ENCODE data around the gene TJP1. TPM values are rescaled to one million over a fixed set of nuclear protein-coding genes. Genes with fewer than 3 reads are reported as not detected.

Gene TJP1
- total RNA-seq, 1 experiment from 2014 or later = 140 TPM

DNA sequence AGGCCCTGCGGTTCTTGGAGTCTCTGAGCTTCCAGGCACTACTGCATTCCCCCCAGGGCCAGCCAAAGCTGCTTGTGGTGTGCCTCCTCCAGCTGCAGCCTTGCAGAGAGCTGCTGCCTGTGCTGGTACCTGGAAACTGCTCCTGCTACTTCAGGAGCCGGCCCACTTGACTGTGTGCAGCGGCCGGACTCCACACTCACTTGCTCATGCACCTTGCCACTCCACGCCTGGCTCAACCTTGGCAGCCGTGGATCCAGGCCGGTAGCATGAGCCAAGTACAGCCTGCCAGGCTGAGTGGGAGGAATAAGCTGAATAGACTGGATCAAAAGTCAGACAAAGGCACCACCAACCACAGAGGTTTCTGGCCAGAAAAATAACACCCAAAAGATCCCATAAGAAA lies 169.7 kb downstream of the TJP1 start:
- H4K8ac ChIP-seq (replicated peaks; ENCODE audit: insufficient read length, low read depth, low read length) = no peak overlapping the region
- no peak overlapping the region for H2AK5ac ChIP-seq (ENCODE audit: insufficient read length, low read length)
- H3K9ac ChIP-seq (ENCODE audit: extremely low read depth, insufficient read length, low read length) = no peak overlapping the region
- H3K4ac ChIP-seq (ENCODE audit: low read depth, low read length) = no peak overlapping the region
- no peak overlapping the region for H2BK12ac ChIP-seq (ENCODE audit: insufficient read length, low read depth, low read length)
- no peak for DNase-seq
- H4K91ac ChIP-seq (ENCODE audit: insufficient read length, low read depth, low read length) = no peak overlapping the region
- H3K18ac ChIP-seq (ENCODE audit: insufficient read length, low read depth, low read length) = no peak overlapping the region
- H4K5ac ChIP-seq (ENCODE audit: insufficient read length, low read depth, low read length) = no peak overlapping the region
- no peaks in the 10 kb centered on the region for H3K79me2 ChIP-seq (ENCODE audit: insufficient read depth, low read length)
- H3K27me3 ChIP-seq (ENCODE audit: insufficient read depth, low read length) = no peaks in the 10 kb centered on the region
- no peaks in the 10 kb centered on the region for H3K9me3 ChIP-seq (ENCODE audit: control insufficient read depth, low read depth, low read length)
- Mint-ChIP-seq H3K4me1 (peaks cover 8 to 10% of the 10 kb centered on the region in 2 experiments), H3K36me3 (ENCODE audit: insufficient read depth in 1 of 3, low read depth in 3 of 3) (peaks cover 0 to 9% (median 7%) of the 10 kb centered on the region in 3 experiments; a peak in 5 of 7 replicates), H3K27me3 (ENCODE audit: low read depth) (peaks cover 11% of the 10 kb centered on the region), H3K27ac (no peak overlapping the region), H3K9me3 (peaks cover 5 to 18% of the 10 kb centered on the region in 2 experiments; a peak in 4 of 5 replicates), H3K4me3 (no peak overlapping the region)
- no peak overlapping the region for H3K23ac ChIP-seq (ENCODE audit: insufficient read length, low read depth, low read length)
- H2BK120ac ChIP-seq (ENCODE audit: low read depth, low read length, poor library complexity, severe bottlenecking) = no peak overlapping the region
- no peak overlapping the region for H2AFZ ChIP-seq (ENCODE audit: low read length)
- WGBS (ENCODE audit: extremely low coverage, insufficient read length, low lambda C conversion rate) = no CpG with 5 or more reads among the region's 7 CpGs
- H3K23me2 ChIP-seq (ENCODE audit: insufficient read length, low read depth, low read length, poor library complexity, severe bottlenecking) = no peaks in the 10 kb centered on the region
- TF ChIP-seq, protein P1, sequence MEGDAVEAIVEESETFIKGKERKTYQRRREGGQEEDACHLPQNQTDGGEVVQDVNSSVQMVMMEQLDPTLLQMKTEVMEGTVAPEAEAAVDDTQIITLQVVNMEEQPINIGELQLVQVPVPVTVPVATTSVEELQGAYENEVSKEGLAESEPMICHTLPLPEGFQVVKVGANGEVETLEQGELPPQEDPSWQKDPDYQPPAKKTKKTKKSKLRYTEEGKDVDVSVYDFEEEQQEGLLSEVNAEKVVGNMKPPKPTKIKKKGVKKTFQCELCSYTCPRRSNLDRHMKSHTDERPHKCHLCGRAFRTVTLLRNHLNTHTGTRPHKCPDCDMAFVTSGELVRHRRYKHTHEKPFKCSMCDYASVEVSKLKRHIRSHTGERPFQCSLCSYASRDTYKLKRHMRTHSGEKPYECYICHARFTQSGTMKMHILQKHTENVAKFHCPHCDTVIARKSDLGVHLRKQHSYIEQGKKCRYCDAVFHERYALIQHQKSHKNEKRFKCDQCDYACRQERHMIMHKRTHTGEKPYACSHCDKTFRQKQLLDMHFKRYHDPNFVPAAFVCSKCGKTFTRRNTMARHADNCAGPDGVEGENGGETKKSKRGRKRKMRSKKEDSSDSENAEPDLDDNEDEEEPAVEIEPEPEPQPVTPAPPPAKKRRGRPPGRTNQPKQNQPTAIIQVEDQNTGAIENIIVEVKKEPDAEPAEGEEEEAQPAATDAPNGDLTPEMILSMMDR (conservative IDR thresholded peaks at IDR 0.05) = no peak
- no peak overlapping the region for H3T11ph ChIP-seq (ENCODE audit: low read length)
- H3K27ac ChIP-seq (ENCODE audit: insufficient read length, low read depth, low read length) = no peak overlapping the region
- H3K56ac ChIP-seq (ENCODE audit: insufficient read length, low read depth, low read length) = no peak overlapping the region
- H3K14ac ChIP-seq (ENCODE audit: insufficient read depth, low read length) = no peak overlapping the region
- H2BK5ac ChIP-seq (ENCODE audit: insufficient read length, low read length) = no peak overlapping the region
- no peak overlapping the region for H2BK20ac ChIP-seq (ENCODE audit: low read depth, low read length, poor library complexity, severe bottlenecking)
- no peaks in the 10 kb centered on the region for H4K20me1 ChIP-seq (ENCODE audit: control insufficient read depth, insufficient read depth, insufficient read length)
- no peaks in the 10 kb centered on the region for H3K4me1 ChIP-seq (ENCODE audit: insufficient read depth, low read length)
- H3K79me1 ChIP-seq (ENCODE audit: insufficient read depth, low read depth, low read length, poor library complexity, severe bottlenecking) = no peaks in the 10 kb centered on the region
- no peak overlapping the region for H3K4me2 ChIP-seq (ENCODE audit: insufficient read depth, insufficient read length, low read length)
- H2BK15ac ChIP-seq (ENCODE audit: low read depth, low read length) = no peak overlapping the region
